Aorta (tissue), 5 donors: ENCODE measurements around the gene DEFB132. TPM values are rescaled to one million over a fixed set of nuclear protein-coding genes. Genes with fewer than 3 reads are reported as not detected.
"Not testable (repeated sequence)": the region's sequence is repeated elsewhere in the genome, so short reads cannot be mapped to it uniquely, and the experiment has no call there.

Experiments
- ATAC-seq: fragments of 200-7000 bp; cut with Tn5 transposase; one replicate; pipeline ENCODE4 v1.9.1; 2022; ENCODE audit warnings: moderate library complexity; ENCODE audit not compliant: low FRiP score
- DNase-seq, 2 donors: peaks; one replicate each; pipeline ENCODE4 v3.0.0-alpha.2; 2020
- H3K27ac ChIP-seq, 2 donors: one replicate each; pipeline ENCODE4 v1.5.1; 2013; ENCODE audit warnings: low read length in 2 of 2, mild to moderate bottlenecking in 2 of 2, moderate library complexity in 2 of 2, control low read depth in 1 of 2, inconsistent platforms in 1 of 2, low read depth in 1 of 2
- H3K27me3 ChIP-seq, 2 donors: one replicate each; pipeline ENCODE4 v1.6.1; 2013; ENCODE audit warnings: control low read depth in 1 of 2, low read length in 1 of 2, mild to moderate bottlenecking in 1 of 2, moderate library complexity in 1 of 2; ENCODE audit not compliant: insufficient read depth in 2 of 2, control insufficient read depth in 1 of 2
- H3K36me3 ChIP-seq, 2 donors: one replicate each; pipeline ENCODE4 v1.6.1; 2013; ENCODE audit warnings: control low read depth in 1 of 2, low read length in 1 of 2, mild to moderate bottlenecking in 1 of 2; ENCODE audit not compliant: insufficient read depth in 2 of 2, control insufficient read depth in 1 of 2
- H3K4me1 ChIP-seq, 2 donors: one replicate each; pipeline ENCODE4 v1.6.1; 2013; ENCODE audit warnings: low read length in 2 of 2, control low read depth in 1 of 2, mild to moderate bottlenecking in 1 of 2, moderate library complexity in 1 of 2; ENCODE audit not compliant: insufficient read depth in 2 of 2, control insufficient read depth in 1 of 2
- H3K4me3 ChIP-seq, 2 donors: one replicate each; pipeline ENCODE4 v1.5.1; 2013; ENCODE audit warnings: low read length in 2 of 2, control low read depth in 1 of 2, mild to moderate bottlenecking in 1 of 2
- H3K9me3 ChIP-seq: one replicate; pipeline ENCODE4 v1.6.1; 2013; ENCODE audit warnings: mild to moderate bottlenecking, low read length; ENCODE audit not compliant: control insufficient read depth
- WGBS, 2 donors: extraction: QIAGEN DNeasy Blood & Tissue Kit; methylation state at CpG; one replicate each; pipeline ENCODE4 v1.1.7; 2013; 5-methylcytosine and 5-hydroxymethylcytosine counted together
- intact Hi-C, 2 donors: fragments of 100-400 bp; cut with DNase I; formaldehyde crosslinking; loops; one replicate each; pipeline versions ENCODE4 v1.14.2 to v1.15.0; 2022
- polyA plus RNA-seq, 2 donors: library from polyadenylated mRNA; stranded (reverse); fragments of 200-250 nt; gene quantifications; one replicate each; pipeline ENCODE4 v1.2.3, GENCODE V29; 2013
- total RNA-seq, 2 donors: library from RNA; stranded (reverse); fragmentation: NEBNext Ultra II Directional; extraction: Animal tissue kit (Norgen Biotek cat#: 25700); gene quantifications; one replicate each; pipeline ENCODE4 v1.2.1, GENCODE V29; 2021
- donor health status: healthy with polysubstance abuse.
- donor health status: Bipolar disorder and iron deficiency.
- donor health status: DM: no; HTN: no; CAD: no.
- donor health status: DM: no; HTN: no; CAD: no.
- donor health status: DM: yes; HTN: yes; CAD: no.

The DEFB132 gene
- total and polyA plus RNA-seq, 4 donors, result not detected

DNA sequence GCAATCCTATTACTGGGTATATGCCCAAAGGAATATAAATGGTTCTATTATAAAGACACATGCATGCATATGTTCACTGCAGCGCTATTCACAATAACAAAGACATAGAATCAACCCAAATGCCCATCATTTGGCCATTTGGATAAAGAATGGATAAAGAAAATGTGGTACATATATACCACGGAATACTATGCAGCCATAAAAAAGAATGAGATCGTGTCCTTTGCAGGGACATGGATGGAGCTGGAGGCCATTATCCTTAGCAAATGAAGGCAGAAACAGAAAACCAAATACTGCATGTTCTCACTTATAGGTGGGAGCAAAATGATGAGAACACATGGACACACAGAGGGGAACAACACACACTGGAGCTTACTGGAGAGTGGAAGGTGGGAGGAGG is 31.6 kb upstream of the DEFB132 start:
- 79 to 82% methylated on average over 3 of the region's 3 CpGs for WGBS, 2 donors

DNA sequence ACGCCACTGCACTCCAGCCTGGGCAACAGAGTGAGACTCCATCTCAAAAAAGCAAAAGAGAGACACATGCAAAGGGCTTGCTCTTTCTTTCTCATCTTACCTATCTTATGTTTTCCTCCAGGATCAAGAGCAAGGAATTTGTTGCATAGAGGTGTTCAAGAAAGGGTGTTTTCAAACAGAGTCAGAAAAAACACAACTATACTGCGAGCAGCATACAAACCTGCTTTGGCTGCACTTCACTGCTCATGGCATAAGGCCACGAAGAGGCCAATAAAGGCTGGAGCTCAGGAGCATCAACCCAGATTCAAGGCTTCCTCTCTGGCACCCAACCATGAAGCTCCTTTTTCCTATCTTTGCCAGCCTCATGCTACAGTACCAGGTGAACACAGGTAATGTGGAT is 30.6 kb upstream of the DEFB132 start, which contains the start of gene DEFB129:
DEFB129 (plus strand) TSS at position 301 of the 400 bp plus-strand sequence; CDS start at position 332, 31 bp downstream.
- no peaks in the 10 kb centered on the region for H3K9me3 ChIP-seq
- H3K36me3 ChIP-seq, result no peaks in the 10 kb centered on the region
- no peak within 1 kb of the TSS for H3K27ac ChIP-seq
- no peaks in the 10 kb centered on the region for H3K4me1 ChIP-seq
- no peak for DNase-seq
- WGBS, 2 donors, result 70 to 72% methylated on average over 3 of the region's 3 CpGs
- no peaks in the 10 kb centered on the region for H3K27me3 ChIP-seq
- no peak within 1 kb of the TSS for H3K4me3 ChIP-seq
- no peak for ATAC-seq
- intact Hi-C loops, result no loop called here

More for the DNA sequence above, 31.6 kb upstream of the DEFB132 start:
- DNase-seq, H3K27me3 ChIP-seq, H3K27ac ChIP-seq, H3K36me3 ChIP-seq, H3K4me1 ChIP-seq, H3K4me3 ChIP-seq, H3K9me3 ChIP-seq, intact Hi-C loops, ATAC-seq: not testable (repeated sequence)

DNA sequence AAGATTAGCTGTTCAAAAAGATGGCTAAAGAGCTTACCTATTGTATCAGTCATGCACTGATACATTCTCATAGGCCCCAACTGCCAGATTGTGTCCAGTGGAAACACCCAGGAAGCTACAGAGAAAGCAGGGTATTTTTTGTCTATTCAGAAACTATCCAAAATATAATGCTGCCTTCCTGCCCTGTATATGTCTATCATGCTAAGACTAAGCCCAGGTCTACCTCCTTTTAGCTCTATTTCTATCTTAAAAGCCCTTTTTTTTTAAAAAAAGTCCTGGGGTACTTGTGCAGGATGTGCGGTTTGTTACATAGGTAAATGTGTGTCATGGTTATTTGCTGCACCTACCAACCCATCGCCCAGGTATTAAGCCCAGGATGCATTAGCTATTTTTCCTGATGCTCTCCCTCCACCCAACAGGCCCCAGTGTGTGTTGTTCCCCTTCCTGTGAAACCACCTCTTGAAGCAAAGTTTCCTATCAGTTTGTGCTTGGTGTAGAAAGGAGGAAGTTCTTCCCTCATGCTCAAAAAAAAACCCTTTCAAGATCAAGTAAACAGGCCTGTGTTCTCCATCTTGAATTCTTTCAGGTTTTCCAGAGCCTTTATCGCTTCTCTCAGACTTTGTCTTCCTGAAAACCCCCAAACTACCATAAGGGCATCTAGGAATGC is 30.0 kb upstream of the DEFB132 start:
- intact Hi-C loops, result no loop called here
- WGBS, 2 donors, result 77 to 89% methylated on average over 3 of the region's 3 CpGs

DNA sequence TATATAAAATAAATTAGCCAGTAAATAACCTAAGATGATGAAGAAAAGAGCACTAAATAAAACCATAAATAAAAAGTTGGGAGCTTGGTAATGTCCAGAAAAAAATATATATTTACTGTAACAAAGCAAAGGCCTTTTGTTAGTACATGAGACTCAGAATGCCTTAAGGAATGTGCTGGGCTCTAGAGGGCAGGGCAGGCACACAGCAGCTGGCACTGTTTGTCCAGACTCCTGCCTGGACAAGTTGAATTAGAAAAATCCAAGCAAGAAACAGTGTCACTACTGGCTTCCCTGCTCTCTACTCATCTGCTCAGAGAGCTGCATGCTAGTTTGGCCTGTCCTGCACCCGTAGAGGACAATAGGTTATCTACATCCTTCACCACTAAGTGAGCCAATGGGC is 21.6 kb upstream of the DEFB132 start:
- intact Hi-C loops, result no loop called here
- H3K36me3 ChIP-seq, result no peaks in the 10 kb centered on the region
- 65 to 68% methylated on average over 1 of the region's 1 CpG for WGBS, 2 donors
- no peak overlapping the region for H3K27ac ChIP-seq
- H3K27me3 ChIP-seq, result no peaks in the 10 kb centered on the region
- H3K4me3 ChIP-seq, result no peak overlapping the region
- H3K9me3 ChIP-seq, result no peaks in the 10 kb centered on the region
- H3K4me1 ChIP-seq, result no peaks in the 10 kb centered on the region
- DNase-seq (no peak), ATAC-seq (no peak)

More for the DNA sequence above, 30.0 kb upstream of the DEFB132 start:
- Histone ChIP-seq H3K9me3 (no peaks in the 10 kb centered on the region), H3K27me3 (no peaks in the 10 kb centered on the region), H3K36me3 (no peaks in the 10 kb centered on the region), H3K4me3 (no peak overlapping the region), H3K27ac (no peak overlapping the region), H3K4me1 (no peaks in the 10 kb centered on the region)
- no peak for DNase-seq
- no peak for ATAC-seq

DNA sequence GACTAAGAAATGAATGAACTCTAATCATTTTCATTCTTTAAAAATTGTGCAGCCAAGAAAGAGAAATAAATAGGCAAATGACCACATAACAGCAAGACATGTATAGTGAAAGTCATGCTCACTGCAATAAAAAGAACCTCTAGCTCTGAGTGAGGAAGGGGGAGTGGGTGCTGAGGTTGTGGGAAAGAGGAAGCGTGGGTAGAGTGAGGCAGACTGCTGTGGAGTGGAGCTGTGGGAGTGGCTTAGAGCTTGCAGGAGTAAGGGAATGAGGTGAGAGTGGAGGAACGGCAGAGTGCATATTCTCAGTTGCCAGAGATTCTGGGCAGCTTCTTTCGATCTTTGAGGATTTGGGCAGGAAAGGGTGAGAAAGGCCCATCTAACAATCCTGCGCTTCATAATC is 20.0 kb upstream of the DEFB132 start:
- DNase-seq, result peak in 1 of 2 donors; percentile 53
- no peaks in the 10 kb centered on the region for H3K4me1 ChIP-seq
- no peaks in the 10 kb centered on the region for H3K27me3 ChIP-seq
- intact Hi-C loops, result no loop called here
- no peaks in the 10 kb centered on the region for H3K9me3 ChIP-seq
- H3K27ac ChIP-seq, result no peak overlapping the region
- 50 to 55% methylated on average over 4 of the region's 4 CpGs for WGBS, 2 donors
- no peak for ATAC-seq
- H3K4me3 ChIP-seq, result no peak overlapping the region
- H3K36me3 ChIP-seq, result no peaks in the 10 kb centered on the region

DNA sequence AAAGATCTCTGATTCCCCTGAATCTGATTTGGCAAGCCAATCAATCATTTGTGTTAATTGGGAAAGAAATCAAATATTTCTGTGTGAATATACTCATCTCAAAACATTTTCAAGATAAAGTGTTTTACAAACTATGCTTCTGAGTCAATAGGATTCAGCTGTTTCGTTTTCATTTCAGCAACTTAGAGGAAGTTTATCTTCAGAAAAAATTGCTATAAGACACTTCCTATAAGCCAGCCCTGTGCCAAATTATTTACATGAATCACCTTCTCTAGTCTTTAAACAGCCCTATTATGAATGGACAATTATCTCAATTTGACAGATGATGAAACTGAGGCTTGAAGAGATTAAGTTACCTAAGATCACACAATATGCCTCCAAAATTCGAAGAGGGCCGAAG is 19.6 kb upstream of the DEFB132 start:
- Histone ChIP-seq H3K9me3 (no peaks in the 10 kb centered on the region), H3K4me3 (no peak overlapping the region), H3K36me3 (no peaks in the 10 kb centered on the region), H3K4me1 (no peaks in the 10 kb centered on the region), H3K27me3 (no peaks in the 10 kb centered on the region), H3K27ac (no peak overlapping the region)
- ATAC-seq (no peak), DNase-seq (no peak)
- WGBS, 2 donors, result 75 to 78% methylated on average over 3 of the region's 3 CpGs
- intact Hi-C loops, result no loop called here

DNA sequence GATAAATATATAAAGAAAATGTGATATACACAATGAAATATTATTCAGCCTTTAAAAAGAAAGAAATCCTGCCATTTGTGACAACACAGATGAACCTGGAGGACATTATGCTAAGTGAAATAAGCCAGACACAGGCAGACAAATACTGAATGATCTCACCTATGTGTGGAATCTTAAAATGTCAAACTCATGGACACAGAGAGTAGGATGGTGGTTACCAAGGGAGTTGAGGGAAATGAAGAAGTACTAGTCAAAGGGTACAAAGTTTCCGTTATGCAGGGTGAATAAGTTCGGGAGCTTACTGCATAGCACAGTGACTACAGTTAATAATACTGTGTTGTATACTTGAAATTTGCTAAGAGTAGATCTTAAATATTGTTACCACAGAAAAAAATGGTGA is 14.6 kb upstream of the DEFB132 start:
- Histone ChIP-seq H3K27me3 (peaks cover 0 to 1% of the 10 kb centered on the region in 2 donors), H3K4me3 (no peak overlapping the region), H3K4me1 (no peaks in the 10 kb centered on the region), H3K27ac (no peak overlapping the region), H3K9me3 (peaks cover 3% of the 10 kb centered on the region), H3K36me3 (no peaks in the 10 kb centered on the region)
- no peak for ATAC-seq
- no peak for DNase-seq
- 88 to 89% methylated on average over 2 of the region's 2 CpGs for WGBS, 2 donors
- intact Hi-C loops, result no loop called here

DNA sequence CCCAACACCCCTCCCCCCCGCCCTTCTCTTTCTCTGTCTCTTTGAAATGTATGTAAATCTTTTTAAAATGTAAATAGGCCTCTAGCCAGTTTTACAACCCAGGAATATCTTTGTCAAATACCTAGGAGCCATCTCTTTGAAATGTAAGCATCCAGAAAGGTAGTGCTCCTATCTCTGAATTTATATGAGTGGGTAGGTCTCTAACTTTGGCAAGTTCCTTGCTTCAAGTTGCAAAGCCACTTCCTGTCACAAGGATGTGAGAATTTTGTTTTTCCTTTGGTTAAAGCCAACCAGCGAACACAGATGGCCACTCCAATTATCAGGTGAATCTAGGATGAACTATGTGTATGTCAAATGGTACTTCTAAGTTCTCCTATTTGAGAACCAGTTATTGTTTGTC is 6.2 kb upstream of the DEFB132 start:
- Histone ChIP-seq H3K4me1 (no peaks in the 10 kb centered on the region), H3K36me3 (no peaks in the 10 kb centered on the region), H3K9me3 (peaks cover 3% of the 10 kb centered on the region), H3K4me3 (no peak overlapping the region), H3K27me3 (peaks cover 0 to 1% of the 10 kb centered on the region in 2 donors), H3K27ac (no peak overlapping the region)
- WGBS, 2 donors, result 15 to 24% methylated on average over 2 of the region's 2 CpGs
- intact Hi-C loops, result no loop called here
- ATAC-seq, result no peak
- no peak for DNase-seq

DNA sequence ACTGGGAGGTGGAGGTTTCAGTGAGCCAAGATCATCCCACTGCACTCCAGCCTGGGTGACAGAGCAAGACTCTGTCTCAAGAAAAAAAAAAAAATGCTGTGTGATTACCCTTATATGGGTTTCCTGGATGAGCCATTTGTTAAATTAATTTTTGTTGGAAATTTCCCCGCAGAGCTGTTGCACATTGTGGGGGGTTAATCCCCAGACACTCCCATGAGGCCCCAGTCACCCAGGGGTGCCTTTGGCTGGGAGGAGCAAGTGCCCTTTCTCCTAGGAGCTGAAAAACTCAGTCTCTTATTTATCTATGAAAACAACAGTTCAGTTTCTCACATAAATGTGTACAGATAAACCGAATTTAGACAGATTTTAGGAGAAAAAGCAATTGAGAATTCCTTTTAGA is 4.7 kb upstream of the DEFB132 start:
- 66 to 75% methylated on average over 2 of the region's 2 CpGs for WGBS, 2 donors
- ATAC-seq (no peak), DNase-seq (no peak)
- Histone ChIP-seq H3K4me1 (no peaks in the 10 kb centered on the region), H3K27ac (no peak overlapping the region), H3K4me3 (no peak overlapping the region), H3K36me3 (no peaks in the 10 kb centered on the region), H3K27me3 (no peaks in the 10 kb centered on the region), H3K9me3 (no peaks in the 10 kb centered on the region)
- intact Hi-C loops, result no loop called here
